Heart right ventricle (tissue), 16 donors: ENCODE results near the gene PVALEF. TPM values are rescaled to one million over a fixed set of nuclear protein-coding genes. Genes with fewer than 3 reads are reported as not detected.

Experiments
- ATAC-seq, 8 donors: fragments of 200-7000 bp; cut with Tn5 transposase; one replicate each; pipeline ENCODE4 v1.9.1; 2020; ENCODE audit warnings: mild to moderate bottlenecking in 8 of 8, moderate library complexity in 8 of 8, moderate number of reproducible peaks in 1 of 8
- DNase-seq, 2 donors: peaks; one replicate each; pipeline ENCODE4 v3.0.0-alpha.2; 2020
- H3K27ac ChIP-seq, 10 donors: fragments of 200-600 bp; sonication (generic) in 2 of 10; one replicate each; pipeline versions ENCODE4 v1.5.0 to v1.8.0; 2020 to 2022; ENCODE audit warnings: mild to moderate bottlenecking in 3 of 10
- H3K27me3 ChIP-seq, 7 donors: fragments of 200-600 bp; one replicate each; pipeline ENCODE4 v1.8.0; 2021 to 2022; ENCODE audit warnings: mild to moderate bottlenecking in 2 of 7
- H3K36me3 ChIP-seq, 9 donors: fragments of 200-600 bp; sonication (generic) in 1 of 9; one replicate each; pipeline versions ENCODE4 v1.5.0 to v1.8.0; 2020 to 2022; ENCODE audit warnings: mild to moderate bottlenecking in 2 of 9
- H3K4me1 ChIP-seq, 9 donors: fragments of 200-600 bp; sonication (generic) in 1 of 9; one replicate each; pipeline versions ENCODE4 v1.5.0 to v1.8.0; 2020 to 2022; ENCODE audit warnings: mild to moderate bottlenecking in 4 of 9
- H3K4me3 ChIP-seq, 10 donors: fragments of 200-600 bp; sonication (generic) in 2 of 10; one replicate each; pipeline versions ENCODE4 v1.5.0 to v1.8.0; 2020 to 2022; ENCODE audit warnings: mild to moderate bottlenecking in 7 of 10, moderate library complexity in 2 of 10
- H3K9me3 ChIP-seq, 11 donors: fragments of 200-600 bp in 10 of 11; sonication (generic) in 2 of 11; one replicate each; pipeline versions ENCODE4 v1.5.0 to v1.8.0; 2013 to 2022; ENCODE audit warnings: mild to moderate bottlenecking in 2 of 11, control low read depth in 1 of 11, moderate library complexity in 1 of 11
- CTCF ChIP-seq, 9 donors: fragments of 200-600 bp; sonication (generic) in 2 of 9; IDR thresholded peaks; one replicate each; pipeline versions ENCODE4 v1.5.0 to v1.8.0; 2021 to 2022; ENCODE audit warnings: antibody characterized with exemption in 9 of 9, mild to moderate bottlenecking in 5 of 9, moderate library complexity in 1 of 9
- WGBS, 2 donors: extraction: QIAGEN DNeasy Blood & Tissue Kit; methylation state at CpG; one replicate each; pipeline ENCODE4 v1.1.7; 2013; ENCODE audit warnings: inconsistent platforms in 1 of 2; 5-methylcytosine and 5-hydroxymethylcytosine counted together
- intact Hi-C, 10 donors: fragments of 100-400 bp; cut with DNase I; formaldehyde crosslinking; loops; one replicate each; pipeline versions ENCODE4 v1.11.1 to v1.14.2; 2022
- long read RNA-seq, 3 donors: library from polyadenylated mRNA; unstranded; transcript quantifications; one replicate each; pipeline ENCODE4 v2.0.0, GENCODE V29; 2020 to 2021
- polyA plus RNA-seq, 2 donors: library from polyadenylated mRNA; stranded (reverse); fragments of 200-250 nt; gene quantifications; one replicate each; pipeline ENCODE4 v1.2.3, GENCODE V29; 2013
- total RNA-seq, 10 donors: library from RNA; stranded (reverse); fragmentation: NEBNext Ultra II Directional in 3 of 10; extraction: Animal tissue kit (Norgen Biotek cat#: 25700) in 3 of 10; gene quantifications; one replicate each; pipeline versions ENCODE4 v1.2.1 to v1.2.4, GENCODE V29; 2021 to 2023
- donor health status: Arrhythmogenic right ventricular cardiomyopathy.
- donor health status: ischemic (EF 13 %, LVEDD 7.1; RV severe dilation, severe dysfunction).
- donor health status: healthy with polysubstance abuse.
- donor health status: DM: no; HTN: yes; CAD: no.
- donor health status: DM: no; HTN: no; CAD: no.
- donor health status: ischemic (EF 25% LVEDD 6.9; RV normal size, moderate dysfunction).
- donor health status: ischemic (EF 25% LVEDD 5.7; RV mildly dilated, moderate dysfunction).
- donor health status: healthy.
- donor health status: DM: yes; HTN: yes; CAD: no.
- donor health status: Ischemic cardiomyopathy.
- donor health status: ischemic (EF 35%, LVEDD 5.7; RV mildly dilated, moderate dysfunction).
- donor health status: nonischemic (EF 11% LVEDD 7.7; RV severe dilation, severe dysfunction).
- donor health status: DM: yes; HTN: yes; CAD: no.
- donor health status: PGD.
- donor health status: ischemic (EF 29% LVEDD 5.4; RV normal size, mild dysfunction).
- donor health status: nonischemic (EF 23%, LVEDD 6.1; RV moderate dilation, normal function).

The PVALEF gene
- not detected for total RNA-seq
- polyA plus RNA-seq: not detected
- long read RNA-seq, donor 1: 0 reads
- long read RNA-seq, donor 2: 0 reads
- long read RNA-seq, donor 3: 0 reads

GRCh38 chr17:81165246-81166032 is at the start of gene PVALEF:
Gene PVALEF, plus strand, starts transcription at chr17:81165507. Its CDS starts 15,720 bp downstream, at chr17:81181227.
- Histone ChIP-seq H3K27ac (peak within 1 kb of the TSS in 4 of 10 donors; percentile 22 to 48 (median 34)), H3K36me3 (no peaks in the 10 kb centered on the region), H3K27me3 (peaks cover 0 to 45% (median 23%) of the 10 kb centered on the region in 7 donors), H3K4me3 (peak within 1 kb of the TSS in 9 of 10 donors; percentile 32 to 52 (median 47)), H3K9me3 (no peaks in the 10 kb centered on the region), H3K4me1 (peaks cover 0 to 16% (median 10%) of the 10 kb centered on the region in 9 donors)
- TF ChIP-seq CTCF (IDR thresholded peaks at IDR 0.05): no peak
- 26 to 34% methylated on average over 36 to 46 of the region's 46 CpGs for WGBS, 2 donors
- intact Hi-C loops: no loop called here
- ATAC-seq (peak in 2 of 8 donors; percentile 7 to 25), DNase-seq (no peak)

GRCh38 chr17:81115749-81116464 is 49.4 kb upstream of the PVALEF start:
- Histone ChIP-seq H3K4me3 (no peak overlapping the region), H3K27me3 (peaks cover 0 to 21% (median 0%) of the 10 kb centered on the region in 7 donors), H3K4me1 (peaks cover 0 to 21% (median 11%) of the 10 kb centered on the region in 9 donors), H3K27ac (no peak overlapping the region), H3K9me3 (no peaks in the 10 kb centered on the region), H3K36me3 (peaks cover 0 to 28% (median 0%) of the 10 kb centered on the region in 9 donors)
- intact Hi-C loops: loop anchor here in 1 of 10 donors (5.0 kb wide), 1 partner anchor 994 kb away; no protein-coding TSS in a partner anchor
- no peak for TF ChIP-seq CTCF (IDR thresholded peaks at IDR 0.05)
- DNase-seq (peak in 1 of 2 donors; percentile 41), ATAC-seq (peak; percentile 23 to 81 (median 52))
- 63 to 75% methylated on average over 22 of the region's 22 CpGs for WGBS, 2 donors

GRCh38 chr17:81116704-81117103 is 48.6 kb upstream of the PVALEF start:
- WGBS, 2 donors: 89% methylated on average over 8 of the region's 8 CpGs
- ATAC-seq (no peak), DNase-seq (no peak)
- intact Hi-C loops: loop anchor here in 1 of 10 donors (5.0 kb wide), 1 partner anchor 994 kb away; no protein-coding TSS in a partner anchor
- Histone ChIP-seq H3K4me3 (no peak overlapping the region), H3K36me3 (peaks cover 0 to 21% (median 0%) of the 10 kb centered on the region in 9 donors), H3K4me1 (peaks cover 0 to 21% (median 11%) of the 10 kb centered on the region in 9 donors), H3K27ac (no peak overlapping the region), H3K9me3 (no peaks in the 10 kb centered on the region), H3K27me3 (peaks cover 0 to 21% (median under 1%) of the 10 kb centered on the region in 7 donors)
- TF ChIP-seq CTCF (IDR thresholded peaks at IDR 0.05): no peak

GRCh38 chr17:81117672-81118198 is 47.6 kb upstream of the PVALEF start:
- H3K4me3 ChIP-seq: no peak overlapping the region
- ATAC-seq (no peak), DNase-seq (no peak)
- peaks cover 0 to 31% (median 7%) of the 10 kb centered on the region in 7 donors for H3K27me3 ChIP-seq
- no peak overlapping the region for H3K27ac ChIP-seq
- TF ChIP-seq CTCF (IDR thresholded peaks at IDR 0.05): no peak
- intact Hi-C loops: loop anchor here in 1 of 10 donors (5.0 kb wide), 1 partner anchor 995 kb away; no protein-coding TSS in a partner anchor
- 81% methylated on average over 20 of the region's 20 CpGs for WGBS, 2 donors
- no peaks in the 10 kb centered on the region for H3K9me3 ChIP-seq
- H3K36me3 ChIP-seq: peaks cover 0 to 14% (median 0%) of the 10 kb centered on the region in 9 donors
- H3K4me1 ChIP-seq: peaks cover 0 to 21% (median 11%) of the 10 kb centered on the region in 9 donors
